ENCODE data around the gene CNTN4.
"Not testable (repeated sequence)": the region's sequence is repeated elsewhere in the genome, so short reads cannot be mapped to it uniquely, and the experiment has no call there.

DNA sequence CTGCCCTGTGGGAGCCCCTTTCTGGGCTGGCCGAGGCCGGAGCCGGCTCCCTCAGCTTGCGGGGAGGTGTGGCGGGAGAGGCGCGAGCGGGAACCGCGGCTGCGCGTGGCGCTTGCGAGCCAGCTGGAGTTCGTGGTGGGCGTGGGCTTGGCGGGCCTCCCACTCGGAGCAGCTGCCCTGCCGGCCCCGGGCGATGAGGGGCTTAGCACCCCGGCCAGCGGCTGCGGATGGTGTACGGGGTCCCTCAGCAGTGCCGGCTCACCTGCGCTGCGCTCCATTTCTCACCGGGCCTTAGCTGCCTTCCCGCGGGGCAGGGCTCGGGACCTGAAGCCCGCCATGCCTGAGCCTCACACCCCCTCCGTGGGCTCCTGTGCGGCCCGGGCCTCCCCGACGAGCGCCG lies 15.1 kb upstream of the CNTN4 start:
- TF ChIP-seq, protein P1, sequence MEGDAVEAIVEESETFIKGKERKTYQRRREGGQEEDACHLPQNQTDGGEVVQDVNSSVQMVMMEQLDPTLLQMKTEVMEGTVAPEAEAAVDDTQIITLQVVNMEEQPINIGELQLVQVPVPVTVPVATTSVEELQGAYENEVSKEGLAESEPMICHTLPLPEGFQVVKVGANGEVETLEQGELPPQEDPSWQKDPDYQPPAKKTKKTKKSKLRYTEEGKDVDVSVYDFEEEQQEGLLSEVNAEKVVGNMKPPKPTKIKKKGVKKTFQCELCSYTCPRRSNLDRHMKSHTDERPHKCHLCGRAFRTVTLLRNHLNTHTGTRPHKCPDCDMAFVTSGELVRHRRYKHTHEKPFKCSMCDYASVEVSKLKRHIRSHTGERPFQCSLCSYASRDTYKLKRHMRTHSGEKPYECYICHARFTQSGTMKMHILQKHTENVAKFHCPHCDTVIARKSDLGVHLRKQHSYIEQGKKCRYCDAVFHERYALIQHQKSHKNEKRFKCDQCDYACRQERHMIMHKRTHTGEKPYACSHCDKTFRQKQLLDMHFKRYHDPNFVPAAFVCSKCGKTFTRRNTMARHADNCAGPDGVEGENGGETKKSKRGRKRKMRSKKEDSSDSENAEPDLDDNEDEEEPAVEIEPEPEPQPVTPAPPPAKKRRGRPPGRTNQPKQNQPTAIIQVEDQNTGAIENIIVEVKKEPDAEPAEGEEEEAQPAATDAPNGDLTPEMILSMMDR (IDR thresholded peaks at IDR 0.05) = not testable (repeated sequence)
- TF ChIP-seq POLR2A, EP300 (IDR thresholded peaks at IDR 0.05): not testable (repeated sequence)

Measured in ovary (tissue), 3 donors.